Rectal smooth muscle tissue (tissue), 1 donor: ENCODE measurements around the gene ADSS2.
"Not testable (repeated sequence)": the region's sequence is repeated elsewhere in the genome, so short reads cannot be mapped to it uniquely, and the experiment has no call there.

ENCODE experiments used
- H3K27ac ChIP-seq: one replicate; pipeline ENCODE4 v1.7.0; 2013; ENCODE audit warnings: low read depth, low read length, inconsistent platforms
- H3K27me3 ChIP-seq: one replicate; pipeline ENCODE4 v1.7.0; 2013; ENCODE audit warnings: low read length; ENCODE audit not compliant: control insufficient read depth, insufficient read depth
- H3K36me3 ChIP-seq: one replicate; pipeline ENCODE4 v1.7.0; 2013; ENCODE audit warnings: low read length; ENCODE audit not compliant: control insufficient read depth, insufficient read depth
- H3K4me1 ChIP-seq: one replicate; pipeline ENCODE4 v1.7.0; 2013; ENCODE audit warnings: low read length; ENCODE audit not compliant: control insufficient read depth, insufficient read depth
- H3K4me3 ChIP-seq: one replicate; pipeline ENCODE4 v1.7.0; 2013; ENCODE audit warnings: low read length
- H3K9ac ChIP-seq: one replicate; pipeline ENCODE4 v1.7.0; 2013; ENCODE audit warnings: low read length

The ADSS2 gene

GRCh38 chr1:244367399-244368114 lies 84.2 kb downstream of the ADSS2 start:
- Histone ChIP-seq H3K27ac (no peak overlapping the region), H3K4me3 (no peak overlapping the region)

DNA sequence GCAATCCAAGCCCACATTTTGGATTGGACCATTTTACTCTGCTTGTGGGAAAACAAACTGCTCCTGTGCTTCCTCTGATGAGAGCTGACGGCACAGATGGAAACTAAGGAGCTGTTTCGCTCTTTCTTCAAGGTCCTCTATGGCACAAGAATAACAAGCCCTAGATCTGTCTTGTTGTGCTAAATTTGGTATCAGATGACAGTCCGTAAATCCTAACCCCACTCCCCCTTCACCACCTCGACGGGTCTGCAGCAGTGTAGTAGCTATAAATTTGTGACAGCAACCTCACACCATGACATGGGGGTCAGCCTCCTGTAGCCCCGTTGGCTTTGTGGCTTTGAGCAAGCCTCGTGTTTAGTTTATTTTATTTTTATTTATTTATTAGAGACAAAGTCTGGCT lies 85.9 kb downstream of the ADSS2 start:
- Histone ChIP-seq H3K27ac (no peak overlapping the region), H3K27me3 (no peaks in the 10 kb centered on the region), H3K4me3 (no peak overlapping the region), H3K4me1 (peaks cover 6% of the 10 kb centered on the region), H3K36me3 (no peaks in the 10 kb centered on the region), H3K9ac (no peak overlapping the region)

More at GRCh38 chr1:244367399-244368114, 84.2 kb downstream of the ADSS2 start:
- Histone ChIP-seq H3K36me3 (no peaks in the 10 kb centered on the region), H3K4me1 (peaks cover under 1% of the 10 kb centered on the region), H3K27me3 (no peaks in the 10 kb centered on the region), H3K9ac (no peak overlapping the region)

- H3K36me3 ChIP-seq, H3K9ac ChIP-seq, H3K4me3 ChIP-seq, H3K27me3 ChIP-seq, H3K27ac ChIP-seq, H3K4me1 ChIP-seq: not testable (repeated sequence)
Measured at GRCh38 chr1:244365262-244365661, 86.4 kb downstream of the ADSS2 start.

DNA sequence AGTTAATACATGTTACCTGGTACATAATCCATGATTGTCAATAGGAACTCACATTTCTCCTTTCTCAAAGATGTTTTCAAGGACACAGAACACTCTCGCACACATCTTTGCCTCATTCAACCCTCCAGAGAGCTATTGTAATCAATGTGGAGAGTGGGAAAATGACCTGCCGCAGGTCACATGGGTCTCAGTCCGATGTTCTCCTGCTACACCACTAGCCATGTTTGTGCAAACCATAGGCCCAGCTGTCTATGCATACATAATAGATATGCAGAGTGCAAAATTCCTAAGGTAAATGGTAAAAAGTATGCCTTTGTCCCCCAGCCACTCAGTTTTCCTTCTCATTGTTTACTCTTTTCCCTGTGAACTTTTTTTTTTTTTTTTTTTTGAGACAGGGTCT lies 89.2 kb downstream of the ADSS2 start:
- no peaks in the 10 kb centered on the region for H3K36me3 ChIP-seq
- H3K4me1 ChIP-seq = peaks cover 6% of the 10 kb centered on the region
- H3K27me3 ChIP-seq = no peaks in the 10 kb centered on the region
- H3K27ac ChIP-seq = no peak overlapping the region
- no peak overlapping the region for H3K4me3 ChIP-seq
- no peak overlapping the region for H3K9ac ChIP-seq

DNA sequence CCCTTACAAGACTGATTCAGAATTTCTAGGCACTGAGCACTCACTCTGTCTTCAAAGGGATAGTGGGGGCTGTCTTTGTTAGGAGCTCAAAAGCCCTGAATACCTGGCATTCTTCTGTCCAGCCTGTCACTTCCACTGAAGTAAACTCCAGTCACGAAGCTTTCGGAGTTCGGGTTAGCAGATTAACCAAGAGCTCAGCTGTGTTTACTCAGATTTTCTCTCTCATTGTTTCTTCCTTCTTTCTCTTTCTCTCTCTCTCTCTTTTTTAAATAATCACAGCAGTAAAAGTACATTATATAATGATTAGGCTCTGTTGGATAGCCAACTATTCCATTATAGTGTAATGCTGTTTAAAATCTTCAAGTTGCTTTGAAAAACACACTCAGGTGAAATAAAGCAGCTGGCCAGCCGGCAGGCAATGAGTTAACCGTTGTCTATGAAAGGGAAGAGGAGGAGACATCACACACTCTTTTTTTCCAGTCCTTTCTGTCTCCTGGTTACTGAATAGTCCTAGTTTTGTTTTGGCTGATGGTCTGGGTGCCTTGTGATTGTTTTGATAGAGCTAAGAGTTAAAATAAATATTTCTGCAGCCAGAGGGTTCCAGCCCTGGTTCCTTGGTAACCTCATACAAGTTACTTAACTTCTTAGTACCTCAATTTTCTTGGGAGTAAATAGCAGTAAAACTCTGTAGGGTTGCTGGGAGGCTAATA lies 89.8 kb downstream of the ADSS2 start:
- peak overlapping the region; percentile 33 for H3K4me3 ChIP-seq
- H3K36me3 ChIP-seq = no peaks in the 10 kb centered on the region
- H3K27me3 ChIP-seq = no peaks in the 10 kb centered on the region
- H3K27ac ChIP-seq = peak overlapping the region; percentile 27
- no peak overlapping the region for H3K9ac ChIP-seq
- H3K4me1 ChIP-seq = peaks cover 6% of the 10 kb centered on the region
